Brain microvascular endothelial cell (primary cell): Measurements from ENCODE around the gene STK4.

Experiments used
- DNase-seq: peaks from one replicate; pipeline ENCODE4 v3.0.0-alpha.2; 2020
- H3K27ac ChIP-seq: fragments of 250-450 bp; sonication (Bioruptor Pico); 2 replicates; pipeline ENCODE4 v1.5.1; 2020; ENCODE audit warnings: mild to moderate bottlenecking, moderate library complexity
- H3K27me3 ChIP-seq: fragments of 250-450 bp; sonication (Bioruptor Pico); replicated peaks from 2 replicates; pipeline ENCODE4 v1.5.1; 2020; ENCODE audit warnings: mild to moderate bottlenecking
- H3K36me3 ChIP-seq: fragments of 250-450 bp; sonication (Bioruptor Pico); replicated peaks from 2 replicates; pipeline ENCODE4 v1.5.1; 2020; ENCODE audit warnings: mild to moderate bottlenecking
- H3K4me3 ChIP-seq: 2 replicates; pipeline ENCODE4 v1.5.1; 2011; ENCODE audit warnings: low read depth, mild to moderate bottlenecking, control low read depth, low read length, moderate library complexity
- CTCF ChIP-seq: IDR thresholded peaks from 2 replicates; pipeline ENCODE4 v1.5.1; 2011; ENCODE audit warnings: low read depth, mild to moderate bottlenecking, moderate library complexity, low read length, control low read depth, inconsistent platforms; ENCODE audit errors: missing control alignments
- in situ Hi-C: cut with HindIII; loops from 2 replicates; pipeline ENCODE4 v1.10.0; 2017; ENCODE audit warnings: low sequenced_read_pairs, low pct_ligation_motif_present

STK4 gene

GRCh38 chr20:45094201-45094600 is 127.9 kb downstream of the STK4 start:
- DNase-seq = no peak
- in situ Hi-C loops = no loop called here
- Histone ChIP-seq H3K27me3 (no peaks in the 10 kb centered on the region), H3K27ac (no peak overlapping the region), H3K4me3 (no peak overlapping the region), H3K36me3 (no peaks in the 10 kb centered on the region)
- no peak for TF ChIP-seq CTCF

GRCh38 chr20:45094864-45095574 is 128.7 kb downstream of the STK4 start:
- no peak overlapping the region for H3K27ac ChIP-seq
- in situ Hi-C loops = no loop called here
- no peaks in the 10 kb centered on the region for H3K27me3 ChIP-seq
- no peak overlapping the region for H3K4me3 ChIP-seq
- H3K36me3 ChIP-seq = no peaks in the 10 kb centered on the region
- no peak for DNase-seq
- TF ChIP-seq CTCF = no peak

GRCh38 chr20:45095805-45096238 is 129.5 kb downstream of the STK4 start:
- H3K27ac ChIP-seq = no peak overlapping the region
- no peaks in the 10 kb centered on the region for H3K27me3 ChIP-seq
- no peaks in the 10 kb centered on the region for H3K36me3 ChIP-seq
- no peak overlapping the region for H3K4me3 ChIP-seq
- peak; percentile 57 for DNase-seq
- TF ChIP-seq CTCF = peak; percentile 80
- in situ Hi-C loops = no loop called here

GRCh38 chr20:45096781-45097180 is 130.5 kb downstream of the STK4 start:
- no peaks in the 10 kb centered on the region for H3K36me3 ChIP-seq
- no peak overlapping the region for H3K4me3 ChIP-seq
- H3K27me3 ChIP-seq = no peaks in the 10 kb centered on the region
- DNase-seq = no peak
- H3K27ac ChIP-seq = no peak overlapping the region
- in situ Hi-C loops = no loop called here
- TF ChIP-seq CTCF = no peak

GRCh38 chr20:45097485-45098102 is 131.3 kb downstream of the STK4 start:
- DNase-seq = no peak
- no peaks in the 10 kb centered on the region for H3K27me3 ChIP-seq
- no peak overlapping the region for H3K27ac ChIP-seq
- peak; percentile 57 for TF ChIP-seq CTCF
- H3K4me3 ChIP-seq = peak overlapping the region; percentile 39
- no peaks in the 10 kb centered on the region for H3K36me3 ChIP-seq
- in situ Hi-C loops = no loop called here
